K562 (cell line): ENCODE results near the gene SNX18. TPM values are rescaled to one million over a fixed set of nuclear protein-coding genes. Genes with fewer than 3 reads are reported as not detected.

Experiments
- ATAC-seq: fragments of 200-7000 bp; cut with Tn5 transposase; 3 replicates; pipeline ENCODE4 v1.9.1; 2020; ENCODE audit warnings: moderate library complexity
- BruUV-seq: library from RNA; stranded (reverse); fragments of 400-500 nt; replicated peaks from 2 replicates; lab custom pipeline; 2021; lab: Mats Ljungman, UMichigan
- CTCF ChIA-PET: fragments of 300-600 bp; formaldehyde crosslinking; extraction: SDS; loops from one replicate; lab custom pipeline; 2021; ENCODE audit warnings: low intra/inter-chr PET ratio; lab: Yijun Ruan, JAX
- POLR2A ChIA-PET: fragments of 300-600, 350-650 bp; sonication (Branson Sonifier 250); formaldehyde crosslinking; extraction: SDS; loops from one replicate; lab custom pipeline; 2021; ENCODE audit warnings: antibody characterized with exemption, inconsistent platforms; lab: Yijun Ruan, JAX
- DNase-seq, 4 experiments: peaks; one replicate each; pipeline versions ENCODE4 v3.0.0 to v3.0.0-alpha.2; 2011 to 2018; ENCODE audit warnings: low spot score in 3 of 4, mixed read lengths in 3 of 4; ENCODE audit errors: extremely low read depth in 1 of 4
- FAIRE-seq: peaks from 2 replicates; lab custom pipeline; 2011; peaks lifted over from hg19 to GRCh38; lab: Jason Lieb, UNC
- H2AFZ ChIP-seq: 2 replicates; pipeline ENCODE4 v1.6.0; 2011; ENCODE audit warnings: low read depth, low read length, control low read depth, inconsistent platforms
- H3K27ac ChIP-seq: fragments of 200-600 bp; 3 replicates; pipeline ENCODE4 v1.8.0; 2011; ENCODE audit warnings: low read depth, mild to moderate bottlenecking, control low read depth, inconsistent platforms, low read length, moderate library complexity, mixed read lengths; ENCODE audit errors: extremely low read depth
- H3K27me3 ChIP-seq, 2 experiments: fragments of 300-600 bp in 1 of 2; 2 replicates in 1 of 2; 3 replicates in 1 of 2; pipeline versions ENCODE4 v1.6.0 to v1.8.0; 2011; ENCODE audit warnings: inconsistent platforms in 2 of 2, low read length in 2 of 2, mild to moderate bottlenecking in 1 of 2, mixed read lengths in 1 of 2, moderate library complexity in 1 of 2; ENCODE audit not compliant: control insufficient read depth in 2 of 2, insufficient read depth in 2 of 2
- H3K36me3 ChIP-seq: fragments of 300-600 bp; 3 replicates; pipeline ENCODE4 v1.8.0; 2011; ENCODE audit warnings: mild to moderate bottlenecking, low read length, inconsistent platforms; ENCODE audit not compliant: control insufficient read depth, insufficient read depth
- H3K4me1 ChIP-seq, 2 experiments: fragments of 200-600 bp in 1 of 2; replicated peaks in 1 of 2; 2 replicates in 1 of 2; 3 replicates in 1 of 2; pipeline versions ENCODE4 v1.5.1 to v1.8.0; 2011; ENCODE audit warnings: inconsistent platforms in 2 of 2, low read length in 2 of 2, mild to moderate bottlenecking in 1 of 2, mixed read lengths in 1 of 2, moderate library complexity in 1 of 2; ENCODE audit not compliant: control insufficient read depth in 2 of 2, insufficient read depth in 2 of 2
- H3K4me2 ChIP-seq: 2 replicates; pipeline ENCODE4 v1.6.1; 2011; ENCODE audit warnings: low read length, control low read depth, inconsistent platforms, mixed read lengths; ENCODE audit not compliant: insufficient read depth
- H3K4me3 ChIP-seq: fragments of 200-600 bp; sonication (generic), shearing (Covaris generic); 2 replicates; pipeline ENCODE4 v1.5.1; 2016; ENCODE audit warnings: control low read depth, inconsistent platforms
- H3K79me2 ChIP-seq: fragments of 200-600 bp; 3 replicates; pipeline ENCODE4 v1.8.0; 2011; ENCODE audit warnings: low read length, inconsistent platforms; ENCODE audit not compliant: control insufficient read depth, insufficient read depth
- H3K9ac ChIP-seq, 2 experiments: 2 replicates each; pipeline versions ENCODE4 v1.6.0 to v1.6.1; 2011; ENCODE audit warnings: low read depth in 2 of 2, low read length in 2 of 2, control low read depth in 1 of 2, inconsistent platforms in 1 of 2, mild to moderate bottlenecking in 1 of 2, mixed read lengths in 1 of 2; ENCODE audit not compliant: insufficient read depth in 1 of 2
- H3K9me1 ChIP-seq: one replicate; pipeline ENCODE4 v1.6.0; 2011; ENCODE audit warnings: inconsistent platforms, mild to moderate bottlenecking, low read length, moderate library complexity; ENCODE audit not compliant: control insufficient read depth, insufficient read depth
- H3K9me3 ChIP-seq: replicated peaks from 2 replicates; pipeline ENCODE4 v1.5.1; 2011; ENCODE audit warnings: low read depth, low read length, inconsistent platforms; ENCODE audit not compliant: control insufficient read depth, insufficient read depth
- H4K20me1 ChIP-seq: replicated peaks from 2 replicates; pipeline ENCODE4 v1.6.1; 2011; ENCODE audit warnings: low read length, inconsistent platforms, mixed read lengths; ENCODE audit not compliant: control insufficient read depth, insufficient read depth
- BHLHE40 ChIP-seq: IDR thresholded peaks from 2 replicates; pipeline ENCODE4 v1.6.1; 2011; ENCODE audit warnings: low read length, improper control_type of control experiment
- ELF4 ChIP-seq: fragments of 450-650 bp; formaldehyde crosslinking; IDR thresholded peaks from 2 replicates; pipeline ENCODE4 v1.4.0; 2022; ENCODE audit warnings: missing genetic modification characterization
- ETV6 ChIP-seq, 3 experiments: fragments of 150-350 bp in 1 of 3; sonication (generic) in 1 of 3; formaldehyde crosslinking in 1 of 3; IDR thresholded peaks; 2 replicates each; pipeline versions ENCODE4 v1.6.1 to v1.8.0; 2014 to 2022; ENCODE audit warnings: borderline replicate concordance in 2 of 3, low read depth in 2 of 3, antibody characterized with exemption in 1 of 3, low read length in 1 of 3, mild to moderate bottlenecking in 1 of 3, missing genetic modification reagents in 1 of 3
- EZH2 ChIP-seq: IDR thresholded peaks from 2 replicates; pipeline ENCODE4 v1.6.1; 2012; ENCODE audit warnings: low read depth, mild to moderate bottlenecking, inconsistent platforms, low read length, borderline replicate concordance
- GABPA ChIP-seq: fragments of 200-800 bp; sonication (Bioruptor generic); conservative IDR thresholded peaks from 2 replicates; pipeline ENCODE4 v1.6.1; 2016; ENCODE audit warnings: low read depth, missing genetic modification characterization, missing compliant biosample characterization
- GTF2B ChIP-seq: IDR thresholded peaks from 2 replicates; pipeline ENCODE4 v1.6.1; 2011; ENCODE audit not compliant: insufficient read length; ENCODE audit errors: extremely low read depth
- MBD2 ChIP-seq: sonication (generic); IDR thresholded peaks from 2 replicates; pipeline ENCODE4 v1.6.1; 2016; ENCODE audit warnings: low read depth, borderline replicate concordance
- MEIS2 ChIP-seq: fragments of 450-650 bp; IDR thresholded peaks from 2 replicates; pipeline ENCODE4 v1.6.1; 2014; ENCODE audit warnings: mild to moderate bottlenecking; ENCODE audit not compliant: partially characterized antibody
- NFYB ChIP-seq: IDR thresholded peaks from 2 replicates; pipeline ENCODE4 v1.6.1; 2011; ENCODE audit warnings: mild to moderate bottlenecking, moderate library complexity; ENCODE audit not compliant: insufficient read length; ENCODE audit errors: extremely low read depth
- PHB ChIP-seq: fragments of 250-450 bp; sonication (Bioruptor Pico); IDR thresholded peaks from 2 replicates; pipeline ENCODE4 v1.5.0; 2021
- SREBF1 ChIP-seq: fragments of 150-350 bp; IDR thresholded peaks from 2 replicates; pipeline ENCODE4 v1.6.1; 2014; ENCODE audit warnings: antibody characterized with exemption, low read depth, low read length, borderline replicate concordance
- TRIM28 ChIP-seq: fragments of 450-650 bp; IDR thresholded peaks from 2 replicates; pipeline ENCODE4 v1.6.1; 2017
- ZNF239 ChIP-seq: fragments of 250-450 bp; sonication (Bioruptor Pico); IDR thresholded peaks from 2 replicates; pipeline ENCODE4 v1.4.0; 2020; ENCODE audit warnings: mild to moderate bottlenecking
- ZNF274 ChIP-seq: IDR thresholded peaks from 2 replicates; pipeline ENCODE4 v1.6.1; 2011; ENCODE audit warnings: low read depth, mild to moderate bottlenecking, low read length, moderate library complexity, borderline replicate concordance
- ZNF316 ChIP-seq: fragments of 450-650 bp; IDR thresholded peaks from 2 replicates; pipeline ENCODE4 v1.6.1; 2016
- ZZZ3 ChIP-seq: fragments of 450-650 bp; IDR thresholded peaks from 2 replicates; pipeline ENCODE4 v1.6.1; 2016; ENCODE audit warnings: antibody characterized with exemption, mild to moderate bottlenecking, moderate library complexity
- WGBS: fragments of 100-300 bp; shearing (Covaris generic); methylation state at CpG from one replicate; pipeline ENCODE4 v1.1.6; 2016; ENCODE audit warnings: low coverage, mixed read lengths; ENCODE audit not compliant: insufficient coverage; ENCODE audit errors: missing lambda C conversion rate; 5-methylcytosine and 5-hydroxymethylcytosine counted together
- in situ Hi-C: fragments of 300-500 bp; cut with MboI; formaldehyde crosslinking; loops from 4 replicates; pipeline ENCODE4 v1.15.0; 2018; ENCODE audit warnings: inconsistent platforms, mixed read lengths
- intact Hi-C: fragments of 100-400 bp; cut with micrococcal nuclease; formaldehyde crosslinking; loops from 2 replicates; pipeline ENCODE4 v1.14.2; 2022
- polyA plus RNA-seq, 8 experiments: library from polyadenylated mRNA; depleted of rRNA in 4 of 8; stranded (reverse) in 5 of 8; unstranded in 3 of 8; fragments of >200 nt; fragmentation: Nextera tagmentation in 2 of 8; fragmentation: Illumina TruSeq in 1 of 8; extraction: Ambion mirVana in 2 of 8; extraction: Trizol in 1 of 8; gene quantifications; 2 replicates each; pipeline versions ENCODE4 v1.2.1 to v1.2.3, GENCODE V29; 2011 to 2014; ENCODE audit warnings: inconsistent platforms in 1 of 8, missing spikeins in 1 of 8
- total RNA-seq, 7 experiments: library from RNA; depleted of rRNA in 6 of 7; stranded (reverse); fragments of >200 nt in 6 of 7; fragmentation: Illumina TruSeq in 2 of 7; extraction: Trizol in 2 of 7; gene quantifications; 2 replicates each; pipeline versions ENCODE4 v1.2.1 to v1.2.3, GENCODE V29; 2011 to 2021; ENCODE audit warnings: low replicate concordance in 1 of 7
- TF ChIP-seq, protein P1 (sequence below), 2 experiments: fragments of 450-650 bp in 1 of 2; sonication (generic) in 1 of 2; formaldehyde crosslinking in 1 of 2; IDR thresholded peaks in 1 of 2; conservative IDR thresholded peaks in 1 of 2; 2 replicates each; pipeline versions ENCODE4 v1.6.1 to v1.8.1; 2016 to 2023; ENCODE audit warnings: mild to moderate bottlenecking in 2 of 2, moderate library complexity in 2 of 2, inconsistent platforms in 1 of 2, missing genetic modification reagents in 1 of 2
- TF ChIP-seq, protein P2 (sequence below): fragments of 250-450 bp; sonication (Bioruptor Pico); IDR thresholded peaks from 2 replicates; pipeline ENCODE4 v1.8.0; 2021; ENCODE audit warnings: moderate library complexity, mild to moderate bottlenecking, inconsistent platforms

Gene SNX18
- total and polyA plus RNA-seq, 9 of the 15 experiments (the other 6 are each of a cell fraction or from before 2014, with no cell fraction given), result 2.3 to 8.8 (median 6.0) TPM

- TF ChIP-seq, protein P1, sequence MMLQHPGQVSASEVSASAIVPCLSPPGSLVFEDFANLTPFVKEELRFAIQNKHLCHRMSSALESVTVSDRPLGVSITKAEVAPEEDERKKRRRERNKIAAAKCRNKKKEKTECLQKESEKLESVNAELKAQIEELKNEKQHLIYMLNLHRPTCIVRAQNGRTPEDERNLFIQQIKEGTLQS (IDR thresholded peaks at IDR 0.05), result no peak
- TF ChIP-seq, protein P1 (CRISPR knock-in tag; conservative IDR thresholded peaks at IDR 0.05), result no peak
- TF ChIP-seq ETV6 (IDR thresholded peaks at IDR 0.05; ENCODE audit: borderline replicate concordance in 1 of 2, low read depth in 2 of 2, low read length in 1 of 2), result no peak
- no peak for TF ChIP-seq ETV6 (CRISPR knock-in tag; IDR thresholded peaks at IDR 0.05; ENCODE audit: borderline replicate concordance)
Measured at GRCh38 chr5:54573812-54574489, 56.4 kb downstream of the SNX18 start (continued).

GRCh38 chr5:54577528-54577927 lies 60.0 kb downstream of the SNX18 start:
- in situ Hi-C loops (no loop called here), intact Hi-C loops (no loop called here)
- ChIA-PET CTCF (no interaction called here), POLR2A (interaction anchor here (1.5 kb wide), 1 partner anchor 13 kb away, joined by 3 read pairs; no protein-coding TSS in a partner anchor)
- Histone ChIP-seq H3K27me3 (peaks cover 10 to 30% of the 10 kb centered on the region in 2 experiments; a peak in 4 of 5 replicates), H3K4me1 (no peaks in the 10 kb centered on the region), H4K20me1 (no peaks in the 10 kb centered on the region), H2AFZ (no peak overlapping the region), H3K36me3 (no peaks in the 10 kb centered on the region), H3K9me3 (no peaks in the 10 kb centered on the region; the same call in 1 of the 2 replicates), H3K9ac (no peak overlapping the region), H3K27ac (no peak overlapping the region), H3K4me3 (no peak overlapping the region), H3K9me1 (no peaks in the 10 kb centered on the region), H3K4me2 (no peak overlapping the region), H3K79me2 (no peaks in the 10 kb centered on the region)
- no TSS peak for BruUV-seq
- ATAC-seq, result no peak
- DNase-seq, result no peak
- 18% methylated on average over 5 of the region's 5 CpGs for WGBS
- FAIRE-seq, result no peak
- no peak for TF ChIP-seq ZZZ3
- TF ChIP-seq MEIS2, result no peak
- no peak for TF ChIP-seq SREBF1
- no peak for TF ChIP-seq BHLHE40
- TF ChIP-seq ZNF239, result no peak
- TF ChIP-seq MBD2, result no peak
- no peak for TF ChIP-seq ZNF274
- TF ChIP-seq, protein P2, sequence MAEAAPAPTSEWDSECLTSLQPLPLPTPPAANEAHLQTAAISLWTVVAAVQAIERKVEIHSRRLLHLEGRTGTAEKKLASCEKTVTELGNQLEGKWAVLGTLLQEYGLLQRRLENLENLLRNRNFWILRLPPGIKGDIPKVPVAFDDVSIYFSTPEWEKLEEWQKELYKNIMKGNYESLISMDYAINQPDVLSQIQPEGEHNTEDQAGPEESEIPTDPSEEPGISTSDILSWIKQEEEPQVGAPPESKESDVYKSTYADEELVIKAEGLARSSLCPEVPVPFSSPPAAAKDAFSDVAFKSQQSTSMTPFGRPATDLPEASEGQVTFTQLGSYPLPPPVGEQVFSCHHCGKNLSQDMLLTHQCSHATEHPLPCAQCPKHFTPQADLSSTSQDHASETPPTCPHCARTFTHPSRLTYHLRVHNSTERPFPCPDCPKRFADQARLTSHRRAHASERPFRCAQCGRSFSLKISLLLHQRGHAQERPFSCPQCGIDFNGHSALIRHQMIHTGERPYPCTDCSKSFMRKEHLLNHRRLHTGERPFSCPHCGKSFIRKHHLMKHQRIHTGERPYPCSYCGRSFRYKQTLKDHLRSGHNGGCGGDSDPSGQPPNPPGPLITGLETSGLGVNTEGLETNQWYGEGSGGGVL (CRISPR knock-in tag), result no peak
- TF ChIP-seq PHB, result no peak
- no peak for TF ChIP-seq ZNF316
- no peak for TF ChIP-seq GABPA
- TF ChIP-seq GTF2B, result no peak
- TF ChIP-seq EZH2, result no peak
- TF ChIP-seq TRIM28, result no peak
- no peak for TF ChIP-seq NFYB
- no peak for TF ChIP-seq ELF4 (CRISPR knock-in tag)
